ENCODE results near the gene NUP62CL.
"Not testable (repeated sequence)": the region's sequence is repeated elsewhere in the genome, so short reads cannot be mapped to it uniquely, and the experiment has no call there.

NUP62CL gene

GRCh38 chrX:107168712-107169111 lies 37.5 kb downstream of the NUP62CL start:
- no peak for DNase-seq (ENCODE audit: low read depth)
- no peak for TF ChIP-seq CTCF (conservative IDR thresholded peaks at IDR 0.05; ENCODE audit: low read depth, low read length)
- H3K4me3 ChIP-seq (ENCODE audit: low read depth, low read length) = no peak overlapping the region

- no peak for DNase-seq (ENCODE audit: low read depth)
- H3K4me3 ChIP-seq (ENCODE audit: low read depth, low read length) = no peak overlapping the region
- TF ChIP-seq CTCF (conservative IDR thresholded peaks at IDR 0.05; ENCODE audit: low read depth, low read length) = no peak
These were observed 38.0 kb downstream of the NUP62CL start for GRCh38 chrX:107168257-107168656.

GRCh38 chrX:107167163-107167921 lies 38.9 kb downstream of the NUP62CL start:
- no peak overlapping the region for H3K4me3 ChIP-seq (ENCODE audit: low read depth, low read length)
- TF ChIP-seq CTCF (conservative IDR thresholded peaks at IDR 0.05; ENCODE audit: low read depth, low read length) = no peak
- no peak for DNase-seq (ENCODE audit: low read depth)

- not testable (repeated sequence) for H3K4me3 ChIP-seq (ENCODE audit: low read depth, low read length); DNase-seq (ENCODE audit: low read depth)
These were observed 48.6 kb downstream of the NUP62CL start for GRCh38 chrX:107157618-107158017.

GRCh38 chrX:107155621-107156430 lies 50.4 kb downstream of the NUP62CL start:
- H3K4me3 ChIP-seq (ENCODE audit: low read depth, low read length) = peak overlapping the region; percentile 14

GRCh38 chrX:107154787-107155620 lies 51.2 kb downstream of the NUP62CL start:
- H3K4me3 ChIP-seq (ENCODE audit: low read depth, low read length) = no peak overlapping the region
- TF ChIP-seq CTCF (conservative IDR thresholded peaks at IDR 0.05; ENCODE audit: low read depth, low read length) = no peak
- DNase-seq (ENCODE audit: low read depth) = peak; percentile 51

More at GRCh38 chrX:107155621-107156430, 50.4 kb downstream of the NUP62CL start:
- DNase-seq (ENCODE audit: low read depth) = not testable (repeated sequence)

GRCh38 chrX:107153005-107153404 lies 53.2 kb downstream of the NUP62CL start:
- DNase-seq (ENCODE audit: low read depth) = no peak
- H3K4me3 ChIP-seq (ENCODE audit: low read depth, low read length) = no peak overlapping the region
- TF ChIP-seq CTCF (conservative IDR thresholded peaks at IDR 0.05; ENCODE audit: low read depth, low read length) = no peak

Measured in choroid plexus epithelial cell (primary cell).